Measurements from ENCODE around the gene PCDHGB4. TPM values are rescaled to one million over a fixed set of nuclear protein-coding genes. Genes with fewer than 3 reads are reported as not detected.

PCDHGB4 gene
- total and polyA plus RNA-seq, 2 of the 4 experiments (the other 2 are of a cell fraction): 10.0 to 17.6 TPM

GRCh38 chr5:141362719-141363118 lies 24.8 kb upstream of the PCDHGB4 start:
- in situ Hi-C loops (cut with MboI; ENCODE audit: low sequenced_read_pairs) (no loop called here), dilution Hi-C loops (cut with HindIII; ENCODE audit: low sequenced_read_pairs, unreplicated experiment) (no loop called here), intact Hi-C loops (cut with micrococcal nuclease) (loop anchor here (5.0 kb wide), 1 partner anchor 35 kb away; no protein-coding TSS in a partner anchor)
- no peak overlapping the region for H3K18ac ChIP-seq (ENCODE audit: low read depth, low read length)
- H3K4me1 ChIP-seq (ENCODE audit: control insufficient read depth, insufficient read depth, low read length): peaks cover 2% of the 10 kb centered on the region; the same call in 1 of the 2 replicates
- H3K27me3 ChIP-seq (ENCODE audit: control insufficient read depth, insufficient read depth, low read length): peaks cover 2% of the 10 kb centered on the region; the same call in 1 of the 2 replicates
- H2BK120ac ChIP-seq (ENCODE audit: low read depth, low read length): no peak overlapping the region
- no peak overlapping the region for H3K23ac ChIP-seq (ENCODE audit: low read depth, low read length)
- no peak overlapping the region for H4K5ac ChIP-seq (ENCODE audit: low read depth, low read length)
- no peak overlapping the region for H2AFZ ChIP-seq (replicated peaks; ENCODE audit: low read length, poor library complexity)
- BruUV-seq (replicated peaks): no TSS peak
- no peak overlapping the region for H2BK20ac ChIP-seq (ENCODE audit: low read depth, low read length)
- H4K8ac ChIP-seq (ENCODE audit: low read depth in 2 of 2, low read length in 2 of 2): no peak overlapping the region
- H3K4me3 ChIP-seq (ENCODE audit: insufficient read depth, low read depth, low read length): no peak overlapping the region
- DNase-seq (no peak), ATAC-seq (ENCODE audit: low read depth) (no peak)
- no peak overlapping the region for H3K4ac ChIP-seq (ENCODE audit: low read depth, low read length)
- no peak overlapping the region for H3K14ac ChIP-seq (replicated peaks; ENCODE audit: low read depth, low read length)
- no peak overlapping the region for H2AK9ac ChIP-seq (replicated peaks; ENCODE audit: low read depth, low read length, poor library complexity)
- TF ChIP-seq CEBPB (IDR thresholded peaks at IDR 0.05; ENCODE audit: low read depth, low read length) (no peak), MAFK (IDR thresholded peaks at IDR 0.05; ENCODE audit: low read depth, low read length) (no peak), SMC3 (IDR thresholded peaks at IDR 0.05; ENCODE audit: low read depth, low read length) (no peak), RCOR1 (IDR thresholded peaks at IDR 0.05; ENCODE audit: insufficient replicate concordance, low read length) (no peak), MAZ (IDR thresholded peaks at IDR 0.05; ENCODE audit: borderline replicate concordance, low read depth, low read length) (no peak), RAD21 (IDR thresholded peaks at IDR 0.05; ENCODE audit: low read length) (no peak), MXI1 (IDR thresholded peaks at IDR 0.05; ENCODE audit: borderline replicate concordance, low read depth, low read length) (no peak), CTCF (conservative IDR thresholded peaks at IDR 0.05; ENCODE audit: low read depth, low read length) (no peak), CHD1 (IDR thresholded peaks at IDR 0.05; ENCODE audit: low read depth, low read length) (no peak), BHLHE40 (IDR thresholded peaks at IDR 0.05; ENCODE audit: low read depth, low read length) (no peak), POLR2A (IDR thresholded peaks at IDR 0.05; ENCODE audit: low read depth, low read length) (no peak), USF2 (IDR thresholded peaks at IDR 0.05; ENCODE audit: low read depth, low read length) (no peak), ELK1 (IDR thresholded peaks at IDR 0.05; ENCODE audit: borderline replicate concordance, low read depth, low read length) (no peak), RFX5 (IDR thresholded peaks at IDR 0.05; ENCODE audit: low read depth, low read length) (no peak), FOS (IDR thresholded peaks at IDR 0.05; ENCODE audit: low read depth, low read length) (no peak), NFE2L2 (IDR thresholded peaks at IDR 0.05; ENCODE audit: low read depth, low read length) (no peak)
- H3K36me3 ChIP-seq (ENCODE audit: control insufficient read depth, insufficient read depth, low read length): peaks cover 14% of the 10 kb centered on the region; the same call in 1 of the 2 replicates
- no peak overlapping the region for H3K56ac ChIP-seq (ENCODE audit: extremely low read depth, insufficient read depth, low read length)
- no peak overlapping the region for H2BK5ac ChIP-seq (ENCODE audit: low read depth, low read length, poor library complexity, severe bottlenecking)
- peak overlapping the region; percentile 17; the same call in 1 of the 2 replicates for H3K4me2 ChIP-seq (ENCODE audit: low read depth, low read length)
- H3K9me3 ChIP-seq (ENCODE audit: control insufficient read depth, insufficient read depth, low read length): peaks cover 53% of the 10 kb centered on the region
- ChIA-PET CTCF (no interaction called here), POLR2A (ENCODE audit: unreplicated experiment) (no interaction called here)
- peaks cover 0 to 3% of the 10 kb centered on the region in 2 experiments; a peak in 1 of 4 replicates for H3K79me1 ChIP-seq (ENCODE audit: low read depth in 1 of 2, low read length in 2 of 2)
- no peak overlapping the region for H3K9ac ChIP-seq (ENCODE audit: low read depth, low read length)
- H3K27ac ChIP-seq (ENCODE audit: insufficient read depth, low read length): no peak overlapping the region
- H3K9me1 ChIP-seq (ENCODE audit: insufficient read depth, low read length): no peaks in the 10 kb centered on the region
- no peak overlapping the region for H2AK5ac ChIP-seq (ENCODE audit: low read depth, low read length)
- no peak overlapping the region for H2BK15ac ChIP-seq (ENCODE audit: low read depth, low read length)
- H4K91ac ChIP-seq (ENCODE audit: insufficient read depth, low read depth, low read length): no peak overlapping the region
- no peaks in the 10 kb centered on the region for H4K20me1 ChIP-seq (ENCODE audit: insufficient read depth, low read length)
